22Rv1 (cell line): Measurements from ENCODE around the gene RASA3.

ENCODE experiments used
- CTCF ChIP-seq: fragments of 450-650 bp; IDR thresholded peaks from 2 replicates; pipeline ENCODE4 v1.5.1; 2017; ENCODE audit warnings: mild to moderate bottlenecking
- ZFX ChIP-seq: fragments of 450-650 bp; IDR thresholded peaks from 2 replicates; pipeline ENCODE4 v1.6.1; 2017; ENCODE audit warnings: antibody characterized with exemption, borderline replicate concordance

DNA sequence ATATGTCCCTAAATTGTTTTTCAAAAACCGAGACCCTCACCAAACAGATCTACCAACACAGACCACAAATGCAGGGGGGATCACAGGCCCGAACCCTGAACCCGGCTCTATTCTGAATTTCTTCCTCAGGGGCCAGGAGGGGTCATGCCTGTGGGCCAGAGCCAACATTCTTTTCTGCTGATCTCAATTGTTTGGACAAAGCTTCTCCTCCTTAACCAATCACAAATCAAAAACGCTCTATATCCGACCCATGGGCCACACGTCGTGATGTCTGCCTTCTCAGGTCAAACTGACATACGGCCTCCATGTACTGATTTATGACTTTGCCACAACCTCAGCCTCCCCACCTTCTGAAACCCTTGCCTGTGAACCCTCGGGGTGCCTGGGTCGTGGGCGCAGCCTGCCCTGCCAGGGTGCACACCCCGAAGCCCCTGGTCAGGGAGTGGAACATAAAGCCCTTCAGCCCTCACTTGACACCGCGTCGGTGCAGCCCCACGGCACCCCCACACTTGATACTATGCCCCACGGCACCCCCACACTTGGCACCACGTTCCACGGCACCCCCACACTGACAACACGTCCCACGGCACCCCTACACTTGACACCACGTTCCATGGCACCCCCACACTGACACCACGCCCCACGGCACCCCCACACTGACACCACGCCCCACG, 100.2 kb downstream of the RASA3 start:
- TF ChIP-seq CTCF (no peak), ZFX (no peak)
